ENCODE results near the gene NOXO1. TPM values are rescaled to one million over a fixed set of nuclear protein-coding genes. Genes with fewer than 3 reads are reported as not detected.
"Not testable (repeated sequence)": the region's sequence is repeated elsewhere in the genome, so short reads cannot be mapped to it uniquely, and the experiment has no call there.

NOXO1 gene
- total and polyA plus RNA-seq, 4 donors, result 0.28 to 7.3 (median 3.2) TPM

GRCh38 chr16:1965396-1966001 lies 15.8 kb downstream of the NOXO1 start:
- Histone ChIP-seq H3K27ac (ENCODE audit: low read depth in 1 of 2, low read length in 1 of 2) (peak overlapping the region; percentile 97), H3K9ac (ENCODE audit: insufficient read depth in 1 of 2, low read length in 2 of 2) (peak overlapping the region; percentile 76 to 78), H3K4me3 (peak overlapping the region; percentile 71), H3K4me1 (ENCODE audit: control insufficient read depth in 5 of 5, insufficient read depth in 5 of 5, low read length in 5 of 5) (peaks cover 5 to 27% (median 7%) of the 10 kb centered on the region in 5 donors), H3K27me3 (ENCODE audit: control insufficient read depth in 3 of 3, insufficient read depth in 3 of 3, low read length in 2 of 3) (no peaks in the 10 kb centered on the region), H3K36me3 (ENCODE audit: control insufficient read depth in 4 of 4, insufficient read depth in 4 of 4, low read length in 4 of 4) (peaks cover 7 to 20% (median 16%) of the 10 kb centered on the region in 4 donors), H3K9me3 (ENCODE audit: control insufficient read depth in 4 of 4, insufficient read depth in 3 of 4, low read length in 3 of 4) (no peaks in the 10 kb centered on the region)
- ATAC-seq (ENCODE audit: insufficient read depth, low FRiP score) (no peak), DNase-seq (no peak)
- no peak for TF ChIP-seq CTCF (IDR thresholded peaks at IDR 0.05; ENCODE audit: control extremely low read depth, extremely low read depth)
- WGBS, 2 donors, result 23 to 27% methylated on average over 24 of the region's 24 CpGs

- H3K27me3 ChIP-seq (ENCODE audit: control insufficient read depth in 3 of 3, insufficient read depth in 3 of 3, low read length in 2 of 3), result no peaks in the 10 kb centered on the region
- peak within 1 kb of the TSS; percentile 97 for H3K27ac ChIP-seq (ENCODE audit: low read depth in 1 of 2, low read length in 1 of 2)
- DNase-seq (peak; percentile 99), ATAC-seq (ENCODE audit: insufficient read depth, low FRiP score) (peak; percentile 90)
- WGBS, 2 donors, result 0 to 2% methylated on average over 86 to 97 of the region's 97 CpGs
- H3K9ac ChIP-seq (ENCODE audit: insufficient read depth in 1 of 2, low read length in 2 of 2), result peak within 1 kb of the TSS; percentile 78 to 80
- peaks cover 7 to 20% (median 16%) of the 10 kb centered on the region in 4 donors for H3K36me3 ChIP-seq (ENCODE audit: control insufficient read depth in 4 of 4, insufficient read depth in 4 of 4, low read length in 4 of 4)
- TF ChIP-seq CTCF (IDR thresholded peaks at IDR 0.05; ENCODE audit: control extremely low read depth, extremely low read depth), result no peak
- peaks cover 5 to 32% (median 10%) of the 10 kb centered on the region in 5 donors for H3K4me1 ChIP-seq (ENCODE audit: control insufficient read depth in 5 of 5, insufficient read depth in 5 of 5, low read length in 5 of 5)
- peak within 1 kb of the TSS; percentile 94 for H3K4me3 ChIP-seq
- no peaks in the 10 kb centered on the region for H3K9me3 ChIP-seq (ENCODE audit: control insufficient read depth in 4 of 4, insufficient read depth in 3 of 4, low read length in 3 of 4)
These were observed 16.5 kb downstream of the NOXO1 start, which contains the start of gene RPS2 for GRCh38 chr16:1964506-1965395. Gene RPS2 (minus strand): TSS chr16:1964826. CDS start chr16:1964625, 201 bp downstream.

- no peaks in the 10 kb centered on the region for H3K27me3 ChIP-seq (ENCODE audit: control insufficient read depth in 3 of 3, insufficient read depth in 3 of 3, low read length in 2 of 3)
- peaks cover 5 to 35% (median 10%) of the 10 kb centered on the region in 5 donors for H3K4me1 ChIP-seq (ENCODE audit: control insufficient read depth in 5 of 5, insufficient read depth in 5 of 5, low read length in 5 of 5)
- peak overlapping the region; percentile 94 for H3K4me3 ChIP-seq
- peak overlapping the region; percentile 78 to 80 for H3K9ac ChIP-seq (ENCODE audit: insufficient read depth in 1 of 2, low read length in 2 of 2)
- DNase-seq (peak in 1 of 3 donors; percentile 59), ATAC-seq (ENCODE audit: insufficient read depth, low FRiP score) (no peak)
- 9 to 12% methylated on average over 36 to 44 of the region's 44 CpGs for WGBS, 2 donors
- TF ChIP-seq CTCF (IDR thresholded peaks at IDR 0.05; ENCODE audit: control extremely low read depth, extremely low read depth), result no peak
- H3K9me3 ChIP-seq (ENCODE audit: control insufficient read depth in 4 of 4, insufficient read depth in 3 of 4, low read length in 3 of 4), result no peaks in the 10 kb centered on the region
- peak overlapping the region; percentile 88 to 97 for H3K27ac ChIP-seq (ENCODE audit: low read depth in 1 of 2, low read length in 1 of 2)
- peaks cover 7 to 20% (median 16%) of the 10 kb centered on the region in 4 donors for H3K36me3 ChIP-seq (ENCODE audit: control insufficient read depth in 4 of 4, insufficient read depth in 4 of 4, low read length in 4 of 4)
These were observed 17.3 kb downstream of the NOXO1 start for GRCh38 chr16:1963806-1964505.

GRCh38 chr16:1962161-1963153 lies 18.8 kb downstream of the NOXO1 start:
- H3K27ac ChIP-seq (ENCODE audit: low read depth in 1 of 2, low read length in 1 of 2); H3K27me3 ChIP-seq (ENCODE audit: control insufficient read depth in 3 of 3, insufficient read depth in 3 of 3, low read length in 2 of 3); DNase-seq; H3K9ac ChIP-seq (ENCODE audit: insufficient read depth in 1 of 2, low read length in 2 of 2); H3K4me3 ChIP-seq; H3K9me3 ChIP-seq (ENCODE audit: control insufficient read depth in 4 of 4, insufficient read depth in 3 of 4, low read length in 3 of 4); ATAC-seq (ENCODE audit: insufficient read depth, low FRiP score): not testable (repeated sequence)
- WGBS, 2 donors, result 88 to 89% methylated on average over 31 to 37 of the region's 37 CpGs
- H3K4me1 ChIP-seq (ENCODE audit: control insufficient read depth in 5 of 5, insufficient read depth in 5 of 5, low read length in 5 of 5), result peaks cover 5 to 37% (median 10%) of the 10 kb centered on the region in 5 donors
- peaks cover 7 to 20% (median 16%) of the 10 kb centered on the region in 4 donors for H3K36me3 ChIP-seq (ENCODE audit: control insufficient read depth in 4 of 4, insufficient read depth in 4 of 4, low read length in 4 of 4)

Data from lung (tissue), 12 donors.